GM18517 (cell line): ENCODE measurements around the gene HMX2.

ENCODE experiments used
- ATAC-seq: cut with Tn5 transposase; IDR thresholded peaks from one replicate; pipeline ENCODE4 v1.9.1; 2021; ENCODE audit warnings: mild to moderate bottlenecking, moderate library complexity; ENCODE audit not compliant: unreplicated experiment

HMX2 gene

DNA sequence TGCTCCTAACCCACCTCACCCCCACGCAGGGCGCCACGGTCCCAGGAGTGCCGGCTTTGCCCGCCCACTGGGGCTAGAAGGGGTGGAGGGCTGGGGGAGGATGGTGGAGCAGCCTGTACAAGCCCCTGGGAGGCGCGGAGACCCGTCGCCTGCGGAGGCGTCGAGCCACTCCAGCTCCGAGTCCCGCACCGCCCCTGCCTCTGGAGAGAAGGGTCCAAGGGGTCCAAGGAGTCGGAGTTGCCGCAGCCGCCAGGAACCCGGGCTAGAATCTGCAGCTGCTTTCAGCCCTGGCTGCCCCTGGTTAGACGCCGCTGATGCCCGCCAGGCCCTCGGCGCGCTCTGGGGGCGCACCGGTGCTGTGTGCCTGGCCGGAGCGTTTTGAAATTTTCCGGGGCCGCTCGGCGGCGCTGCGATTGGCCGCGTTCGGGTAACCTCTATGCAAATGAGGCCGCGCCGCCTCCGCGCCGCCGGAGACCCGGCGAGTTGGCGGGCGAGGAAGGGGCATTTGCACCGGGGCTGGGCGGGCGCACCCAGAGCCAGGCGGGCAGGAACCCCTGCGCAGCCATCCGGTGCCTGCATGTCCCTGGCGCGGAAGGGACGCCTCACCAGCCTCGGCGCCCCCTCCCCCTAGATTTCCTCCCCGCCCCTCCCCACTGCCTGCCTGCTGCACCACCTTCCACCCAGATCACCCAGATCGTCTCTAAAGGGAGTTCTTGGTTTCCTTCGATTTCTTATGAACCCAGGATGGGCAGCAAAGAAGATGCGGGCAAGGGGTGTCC, at the start of gene HMX2:
HMX2 (plus strand) TSS at position 502 of the 779 bp plus-strand sequence; CDS start at position 745, 243 bp downstream.
- ATAC-seq, result no peak

- ATAC-seq, result no peak
Measured at GRCh38 chr10:123100030-123100762, 47.7 kb upstream of the HMX2 start.

GRCh38 chr10:123101872-123102271, 46.1 kb upstream of the HMX2 start:
- ATAC-seq, result no peak

GRCh38 chr10:123102673-123103072, 45.3 kb upstream of the HMX2 start:
- ATAC-seq, result no peak

GRCh38 chr10:123103944-123104343, 44.0 kb upstream of the HMX2 start:
- ATAC-seq, result no peak

GRCh38 chr10:123109466-123109865, 38.5 kb upstream of the HMX2 start:
- ATAC-seq, result no peak

DNA sequence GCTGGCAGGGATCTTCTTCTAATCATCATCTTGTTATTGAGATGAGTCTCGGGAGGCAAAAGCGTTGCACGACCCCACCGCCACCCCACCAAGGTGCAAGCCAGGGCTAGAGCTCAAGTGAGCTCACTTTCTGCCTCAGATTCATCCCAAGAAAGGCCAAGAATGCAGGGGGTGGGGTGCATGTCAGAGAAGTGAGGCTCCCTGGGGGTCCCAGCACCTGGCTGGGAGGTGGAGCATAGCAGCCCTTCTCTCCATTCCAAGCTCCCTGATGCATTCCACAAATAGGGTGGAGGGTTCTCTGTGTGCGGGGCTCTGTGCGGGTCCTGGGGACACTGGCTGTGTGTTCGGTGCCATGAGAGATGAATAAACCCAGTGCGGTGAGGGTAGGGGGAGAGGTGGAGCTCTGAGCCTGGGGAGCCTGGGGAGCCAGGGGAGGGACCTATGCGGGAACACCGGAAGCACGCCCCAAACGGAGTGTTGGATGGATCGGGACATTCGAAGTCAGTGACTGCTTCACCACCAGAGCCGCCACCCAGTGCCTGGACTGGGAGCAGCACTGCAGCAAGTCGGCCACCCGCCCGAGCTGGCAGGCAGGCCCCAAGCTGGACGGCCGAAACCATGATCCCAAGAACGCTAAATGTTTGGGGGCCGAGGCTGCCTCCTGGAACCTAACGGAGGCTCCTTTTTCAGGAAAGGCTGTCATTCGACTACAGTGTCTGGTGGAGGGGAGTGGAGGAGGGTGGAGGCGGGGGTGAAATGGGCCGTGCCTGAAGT, 30.1 kb upstream of the HMX2 start:
- ATAC-seq, result no peak

- no peak for ATAC-seq
Measured at GRCh38 chr10:123119081-123119480, 28.9 kb upstream of the HMX2 start.

DNA sequence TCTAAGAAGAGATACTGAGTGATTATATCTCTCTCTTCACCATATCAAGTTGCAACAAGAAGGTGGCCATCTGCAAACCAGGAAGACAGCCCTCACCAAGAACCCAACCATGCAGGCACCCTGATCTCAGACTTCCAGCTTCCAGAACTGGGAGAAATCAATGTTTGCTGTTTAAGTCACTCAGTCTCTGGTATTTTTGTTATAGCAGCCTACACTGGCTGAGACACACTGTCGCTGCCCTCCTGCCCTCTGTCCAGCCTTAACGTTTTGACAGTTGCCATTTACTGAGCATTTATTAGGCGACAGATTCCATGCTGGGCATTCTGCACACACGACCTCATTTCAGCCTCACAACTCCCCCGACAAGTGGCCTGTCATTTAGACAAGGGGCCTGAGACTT, 21.7 kb upstream of the HMX2 start:
- ATAC-seq, result no peak

- ATAC-seq, result no peak
Measured at GRCh38 chr10:123129618-123130271, 18.2 kb upstream of the HMX2 start.

GRCh38 chr10:123132576-123133477, 15.1 kb upstream of the HMX2 start:
- ATAC-seq, result peak; percentile 67

- ATAC-seq, result no peak
Measured at GRCh38 chr10:123133541-123134342, 14.2 kb upstream of the HMX2 start.

DNA sequence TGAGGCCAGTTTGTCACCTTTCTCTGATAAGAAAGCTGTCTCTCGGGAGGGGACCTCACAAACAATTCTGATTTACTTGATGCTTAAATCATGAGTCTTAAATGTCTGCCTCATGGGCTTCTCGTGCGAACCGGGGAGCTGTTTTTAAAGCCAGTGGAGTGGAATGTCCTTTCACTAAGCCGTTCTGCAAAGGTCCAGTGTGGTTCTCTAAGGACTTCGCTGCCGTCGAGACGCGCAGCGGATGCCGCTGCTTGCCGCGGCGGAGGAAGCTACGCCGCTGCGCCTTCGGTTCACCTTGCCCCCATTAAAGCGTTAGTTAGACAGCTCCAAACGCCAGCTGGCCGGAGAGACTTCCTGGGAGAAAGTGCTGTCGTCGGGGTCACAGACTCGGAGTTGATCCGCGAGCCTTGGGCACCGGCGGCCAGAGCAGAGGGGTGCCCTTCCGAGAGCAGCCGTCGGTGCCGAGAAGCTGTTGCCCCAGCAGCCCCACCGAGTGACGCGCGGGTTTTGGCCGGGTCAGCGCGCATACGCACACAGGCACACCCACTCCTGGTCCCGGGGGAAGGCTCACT, 13.5 kb upstream of the HMX2 start:
- no peak for ATAC-seq

- no peak for ATAC-seq
Measured at GRCh38 chr10:123134915-123135414, 13.0 kb upstream of the HMX2 start.

DNA sequence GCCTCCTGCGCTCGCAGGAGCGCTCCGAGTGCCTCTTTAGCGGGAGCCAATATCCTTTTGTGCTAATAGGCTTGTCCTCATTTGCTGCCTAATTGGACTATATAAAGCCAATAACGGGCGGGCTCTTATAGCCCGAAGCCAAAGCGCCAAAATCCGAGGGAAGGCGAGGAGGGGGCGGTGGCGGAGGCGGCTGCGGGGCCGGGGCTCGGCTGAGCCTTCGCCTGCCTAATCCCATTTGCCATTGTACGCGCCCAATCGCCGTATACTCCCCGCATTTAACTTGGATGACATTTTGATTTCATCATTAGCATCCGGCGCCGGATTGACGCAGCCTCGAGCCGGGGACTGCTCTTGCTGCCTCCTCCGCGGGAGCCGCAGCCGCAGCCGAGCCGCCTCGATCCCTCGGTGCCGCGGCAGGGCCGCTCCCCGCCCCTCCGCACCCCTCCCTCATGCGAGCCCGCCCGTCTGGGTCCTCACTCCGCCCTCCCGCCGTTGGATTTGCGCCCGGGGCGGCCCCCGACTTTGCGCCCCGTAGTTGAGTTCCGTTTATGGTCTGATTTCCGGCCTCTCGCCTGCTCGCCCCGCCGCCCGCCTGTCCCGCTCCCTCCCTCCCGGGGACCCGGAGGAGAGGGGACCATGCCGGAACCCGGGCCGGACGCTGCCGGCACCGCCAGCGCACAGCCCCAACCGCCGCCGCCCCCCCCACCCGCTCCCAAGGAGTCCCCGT, 12.4 kb upstream of the HMX2 start, which contains the start of gene HMX3:
HMX3 (plus strand) TSS at position 556 of the 727 bp plus-strand sequence; CDS start at position 637, 81 bp downstream.
- no peak for ATAC-seq

DNA sequence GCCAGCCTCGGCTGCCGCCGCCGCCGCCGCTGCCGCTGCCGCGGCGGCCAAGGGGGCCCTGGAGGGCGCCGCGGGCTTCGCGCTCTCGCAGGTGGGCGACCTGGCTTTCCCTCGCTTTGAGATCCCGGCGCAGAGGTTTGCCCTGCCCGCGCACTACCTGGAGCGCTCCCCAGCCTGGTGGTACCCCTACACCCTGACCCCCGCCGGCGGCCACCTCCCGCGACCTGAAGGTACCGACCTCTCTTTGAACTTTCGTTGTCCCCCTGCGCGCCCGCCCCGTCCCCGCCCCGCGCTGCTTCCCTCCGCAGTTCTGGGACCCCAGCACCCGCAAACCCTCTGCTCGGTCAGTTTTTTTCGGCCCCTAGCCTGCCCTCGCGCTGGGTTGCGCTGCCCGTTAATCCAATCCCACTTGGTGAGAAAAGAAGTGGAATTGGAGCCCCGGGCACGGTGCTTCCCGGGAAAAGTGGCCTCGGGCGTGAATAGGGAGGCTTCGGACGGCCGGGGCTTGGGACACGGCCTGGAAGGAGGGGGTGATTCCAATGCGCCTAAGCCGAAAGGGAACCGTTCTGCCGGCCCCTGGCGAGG, 11.6 kb upstream of the HMX2 start:
- ATAC-seq, result no peak
